ENCODE data around the gene EAF1. TPM values are rescaled to one million over a fixed set of nuclear protein-coding genes. Genes with fewer than 3 reads are reported as not detected.

Gene EAF1
- total RNA-seq, 1 donor from 2014 or later = 17.8 TPM

GRCh38 chr3:15449489-15450224 is 22.3 kb downstream of the EAF1 start:
- Mint-ChIP-seq H3K36me3 (ENCODE audit: unreplicated experiment) (peaks cover 3% of the 10 kb centered on the region), H3K9me3 (ENCODE audit: unreplicated experiment) (no peaks in the 10 kb centered on the region), H3K4me1 (ENCODE audit: unreplicated experiment) (no peaks in the 10 kb centered on the region), H3K27ac (ENCODE audit: unreplicated experiment) (no peak overlapping the region), H3K4me3 (ENCODE audit: unreplicated experiment) (no peak overlapping the region), H3K27me3 (ENCODE audit: unreplicated experiment) (no peaks in the 10 kb centered on the region)
- no peak for TF ChIP-seq CTCF (IDR thresholded peaks at IDR 0.05)
- DNase-seq (ENCODE audit: extremely low spot score, unreplicated experiment) = no peak

- Mint-ChIP-seq H3K9me3 (ENCODE audit: unreplicated experiment) (no peaks in the 10 kb centered on the region), H3K27ac (ENCODE audit: unreplicated experiment) (no peak overlapping the region), H3K4me1 (ENCODE audit: unreplicated experiment) (no peaks in the 10 kb centered on the region), H3K36me3 (ENCODE audit: unreplicated experiment) (no peaks in the 10 kb centered on the region), H3K4me3 (ENCODE audit: unreplicated experiment) (no peak overlapping the region), H3K27me3 (ENCODE audit: unreplicated experiment) (no peaks in the 10 kb centered on the region)
- TF ChIP-seq CTCF (IDR thresholded peaks at IDR 0.05) = no peak
- DNase-seq (ENCODE audit: extremely low spot score, unreplicated experiment) = no peak
These were observed 23.2 kb downstream of the EAF1 start for GRCh38 chr3:15450438-15451215.

GRCh38 chr3:15451216-15452113 is 24.1 kb downstream of the EAF1 start:
- no peaks in the 10 kb centered on the region for H3K36me3 Mint-ChIP-seq (ENCODE audit: unreplicated experiment)
- TF ChIP-seq CTCF (IDR thresholded peaks at IDR 0.05) = no peak
- no peaks in the 10 kb centered on the region for H3K27me3 Mint-ChIP-seq (ENCODE audit: unreplicated experiment)
- no peaks in the 10 kb centered on the region for H3K9me3 Mint-ChIP-seq (ENCODE audit: unreplicated experiment)
- H3K4me3 Mint-ChIP-seq (ENCODE audit: unreplicated experiment) = no peak overlapping the region
- H3K27ac Mint-ChIP-seq (ENCODE audit: unreplicated experiment) = no peak overlapping the region
- no peak for DNase-seq (ENCODE audit: extremely low spot score, unreplicated experiment)
- H3K4me1 Mint-ChIP-seq (ENCODE audit: unreplicated experiment) = no peaks in the 10 kb centered on the region

GRCh38 chr3:15452156-15452555 is 24.8 kb downstream of the EAF1 start:
- DNase-seq (ENCODE audit: extremely low spot score, unreplicated experiment) = no peak
- Mint-ChIP-seq H3K4me1 (ENCODE audit: unreplicated experiment) (no peaks in the 10 kb centered on the region), H3K27me3 (ENCODE audit: unreplicated experiment) (no peaks in the 10 kb centered on the region), H3K27ac (ENCODE audit: unreplicated experiment) (no peak overlapping the region), H3K9me3 (ENCODE audit: unreplicated experiment) (no peaks in the 10 kb centered on the region), H3K4me3 (ENCODE audit: unreplicated experiment) (no peak overlapping the region), H3K36me3 (ENCODE audit: unreplicated experiment) (no peaks in the 10 kb centered on the region)
- TF ChIP-seq CTCF (IDR thresholded peaks at IDR 0.05) = no peak

All from osteocyte (in vitro differentiated cells).